HG03196 (cell line): Measurements from ENCODE around the gene CLASP1.

Source experiments
- ATAC-seq: cut with Tn5 transposase; IDR thresholded peaks from one replicate; pipeline ENCODE4 v1.9.1; 2021; ENCODE audit not compliant: unreplicated experiment

The CLASP1 gene

GRCh38 chr2:121505986-121506586 is 143.2 kb downstream of the CLASP1 start:
- no peak for ATAC-seq

- no peak for ATAC-seq
Observed at GRCh38 chr2:121505005-121505404, 144.3 kb downstream of the CLASP1 start.

GRCh38 chr2:121504316-121504715 is 144.9 kb downstream of the CLASP1 start:
- ATAC-seq: no peak

DNA sequence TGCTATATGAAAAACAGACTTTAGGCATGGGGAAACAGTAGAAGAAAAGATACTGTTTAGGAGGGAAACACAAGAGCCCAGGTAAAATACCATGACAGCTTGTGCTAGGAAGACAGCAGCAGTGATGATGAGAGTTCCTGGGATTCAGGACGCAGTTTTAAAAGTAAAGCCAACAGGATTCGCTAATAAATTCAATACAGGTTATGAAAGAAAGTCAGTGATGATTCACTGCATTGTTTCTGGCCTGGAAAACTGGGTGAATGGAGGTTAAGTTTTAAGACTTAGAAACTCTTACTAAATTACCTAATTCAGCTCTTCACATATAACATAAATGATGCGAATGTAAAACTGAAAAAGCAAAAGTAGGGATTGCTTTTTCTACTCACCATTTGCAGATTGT is 146.5 kb downstream of the CLASP1 start:
- no peak for ATAC-seq

DNA sequence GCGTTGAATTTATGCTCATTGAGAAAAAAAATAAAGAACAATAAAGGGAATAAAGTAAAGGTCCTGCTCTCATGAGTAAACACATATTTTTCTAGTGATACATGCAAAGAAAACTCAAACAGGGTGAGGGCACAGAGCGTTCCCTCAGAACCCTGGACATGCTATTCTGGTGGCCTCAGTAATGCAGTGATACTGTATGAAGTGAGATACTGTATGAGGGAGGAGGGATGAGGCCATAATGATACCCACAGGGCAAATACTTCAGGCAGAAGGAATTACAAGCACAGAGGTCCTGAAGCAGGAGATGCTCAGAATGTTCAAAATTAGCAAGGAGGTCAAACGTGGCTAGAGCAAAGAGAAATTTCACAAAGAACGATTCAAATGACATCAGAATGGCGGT is 147.0 kb downstream of the CLASP1 start:
- ATAC-seq: no peak

GRCh38 chr2:121501554-121501953 is 147.7 kb downstream of the CLASP1 start:
- no peak for ATAC-seq

DNA sequence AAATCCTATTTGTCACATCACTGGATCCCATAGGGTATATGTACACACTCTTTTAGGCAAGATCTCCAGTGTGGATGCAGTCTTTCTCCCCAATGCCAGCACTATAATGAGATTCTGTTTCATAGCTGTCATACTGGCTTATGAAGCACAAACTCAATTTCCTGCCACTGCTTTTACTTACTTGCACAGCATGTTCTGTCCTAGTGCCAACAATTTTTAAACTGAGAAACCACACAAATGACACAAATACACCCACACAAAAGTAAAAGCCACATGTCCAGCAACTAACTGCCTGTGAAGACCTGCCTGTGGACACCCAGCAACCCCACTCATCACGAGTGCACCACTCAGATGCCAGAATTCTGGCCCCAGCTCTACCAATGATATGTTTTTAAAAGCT is 148.2 kb downstream of the CLASP1 start:
- ATAC-seq: no peak

- ATAC-seq: no peak
Observed at GRCh38 chr2:121498731-121499130, 150.5 kb downstream of the CLASP1 start.

GRCh38 chr2:121492409-121492808 is 156.9 kb downstream of the CLASP1 start:
- no peak for ATAC-seq

DNA sequence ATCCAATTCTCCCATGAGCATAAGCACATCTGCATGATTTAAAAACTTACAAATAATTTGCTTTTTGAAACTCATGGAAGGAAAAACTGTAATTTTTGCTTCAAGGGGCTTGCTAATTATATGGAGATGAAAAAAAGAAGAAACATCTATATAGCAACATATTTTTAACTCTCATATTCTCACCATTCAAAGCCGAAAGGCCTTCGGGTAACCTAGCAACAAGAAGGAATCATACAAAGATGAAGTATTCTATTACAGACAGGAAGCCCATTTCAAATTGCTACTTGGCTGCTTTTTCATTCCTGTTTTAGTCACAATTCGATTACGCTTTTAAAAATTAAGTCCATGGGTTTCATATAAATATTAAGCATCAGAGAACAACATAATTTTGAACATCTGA is 157.7 kb downstream of the CLASP1 start:
- no peak for ATAC-seq

- ATAC-seq: no peak
Observed at GRCh38 chr2:121490584-121491133, 158.6 kb downstream of the CLASP1 start.

- ATAC-seq: no peak
Observed at GRCh38 chr2:121489911-121490583, 159.2 kb downstream of the CLASP1 start.

- ATAC-seq: peak; percentile 42
Observed at GRCh38 chr2:121489284-121489683, 160.0 kb downstream of the CLASP1 start.

- no peak for ATAC-seq
Observed at GRCh38 chr2:121486191-121486790, 163.0 kb downstream of the CLASP1 start.

GRCh38 chr2:121485039-121485438 is 164.2 kb downstream of the CLASP1 start:
- no peak for ATAC-seq

DNA sequence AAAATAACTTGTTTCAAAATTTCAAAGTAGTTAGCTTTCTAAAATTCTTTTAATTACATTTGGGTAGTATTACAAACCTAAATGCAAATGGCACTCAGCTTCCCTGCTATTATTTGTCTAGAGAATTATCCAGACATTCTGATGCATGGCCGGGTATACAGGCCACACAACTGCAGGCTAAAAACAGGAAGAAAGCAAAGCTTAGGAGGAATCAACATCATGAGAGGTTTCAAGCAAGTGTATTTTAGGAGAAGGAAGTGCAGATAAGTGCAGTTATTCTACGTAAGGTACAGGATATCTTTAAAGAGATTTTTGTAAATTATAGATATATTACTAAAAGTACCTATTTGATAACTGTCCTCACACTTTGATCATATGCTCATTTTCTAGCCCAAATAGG is 165.4 kb downstream of the CLASP1 start:
- ATAC-seq: no peak

GRCh38 chr2:121483021-121483420 is 166.2 kb downstream of the CLASP1 start:
- ATAC-seq: no peak

GRCh38 chr2:121480826-121481225 is 168.4 kb downstream of the CLASP1 start:
- ATAC-seq: no peak

- no peak for ATAC-seq
Observed at GRCh38 chr2:121479882-121480522, 169.3 kb downstream of the CLASP1 start.

DNA sequence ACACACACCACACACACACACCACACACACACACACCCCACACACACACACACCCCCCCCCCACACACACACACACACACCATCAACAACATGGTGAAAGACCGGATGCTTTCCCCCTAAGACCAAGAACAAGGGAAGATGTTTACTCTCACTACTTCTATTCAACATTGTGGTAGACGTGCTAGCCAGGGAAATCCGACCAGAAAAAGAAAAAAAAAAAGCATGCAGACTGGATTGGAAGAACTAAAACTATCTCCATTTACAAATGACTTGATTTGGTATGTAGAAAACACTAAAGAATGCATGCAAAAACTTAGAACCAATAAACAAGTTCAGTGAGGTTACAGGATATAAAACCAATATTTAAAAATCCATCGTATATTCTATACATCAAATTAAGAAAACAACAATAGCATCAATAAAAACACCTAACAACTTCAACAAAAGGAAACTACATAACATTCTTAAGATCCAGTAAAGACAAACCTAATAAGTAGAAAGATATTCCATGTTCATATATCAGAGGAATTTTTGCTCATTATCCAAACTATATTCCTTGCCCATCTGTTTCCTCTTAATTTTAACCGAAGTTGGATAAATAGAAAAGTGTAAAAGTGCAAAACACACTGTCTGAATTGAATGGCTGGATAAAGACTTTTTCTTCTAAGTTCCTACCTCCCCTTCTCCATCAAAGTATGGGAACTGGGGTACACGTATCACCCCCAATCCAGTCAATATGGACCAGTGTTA is 170.1 kb downstream of the CLASP1 start:
- no peak for ATAC-seq
